GM21447 (cell line): ENCODE results near the gene HERC2.
"Not testable (repeated sequence)": the region's sequence is repeated elsewhere in the genome, so short reads cannot be mapped to it uniquely, and the experiment has no call there.

Experiments
- ATAC-seq: cut with Tn5 transposase; IDR thresholded peaks from one replicate; pipeline ENCODE4 v1.9.1; 2021; ENCODE audit not compliant: unreplicated experiment

The HERC2 gene

DNA sequence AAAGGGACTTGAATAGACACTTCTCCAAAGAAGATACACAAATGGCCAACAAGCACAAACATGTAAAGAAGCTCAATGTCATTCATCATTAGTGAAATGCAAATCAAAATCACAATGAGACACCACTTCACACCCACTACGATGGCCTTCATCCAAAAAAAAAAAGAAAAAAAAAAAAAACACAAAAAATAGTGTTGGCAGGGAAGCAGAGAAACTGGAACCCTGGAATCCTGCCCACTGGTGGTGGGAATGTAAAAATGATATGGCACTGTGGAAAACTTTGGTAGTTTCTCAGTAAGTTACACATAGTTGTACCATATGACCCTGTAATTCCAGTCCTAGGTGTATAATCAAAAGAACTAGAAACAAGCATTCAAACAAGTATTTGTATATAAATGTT is 94.7 kb downstream of the HERC2 start:
- not testable (repeated sequence) for ATAC-seq

DNA sequence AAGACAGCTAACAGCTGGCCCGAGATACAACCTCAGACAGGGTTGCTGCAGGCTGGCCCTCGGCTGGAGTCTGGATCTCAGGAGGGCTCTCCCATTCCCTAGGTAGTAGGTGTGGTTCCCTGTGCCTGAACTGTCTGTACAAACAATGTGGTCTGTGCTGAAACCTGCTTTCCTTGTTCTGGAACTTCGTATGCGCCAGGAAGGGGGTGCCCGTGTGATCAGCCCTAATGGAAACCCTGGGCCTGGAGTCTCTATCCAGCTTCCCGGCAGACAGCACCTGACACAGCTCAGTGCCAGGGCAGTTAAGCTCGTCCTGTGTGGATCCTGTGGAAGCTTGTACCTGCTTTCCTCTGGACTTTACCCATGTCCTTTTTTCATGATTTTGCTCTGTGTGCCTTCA is 99.4 kb downstream of the HERC2 start:
- not testable (repeated sequence) for ATAC-seq

DNA sequence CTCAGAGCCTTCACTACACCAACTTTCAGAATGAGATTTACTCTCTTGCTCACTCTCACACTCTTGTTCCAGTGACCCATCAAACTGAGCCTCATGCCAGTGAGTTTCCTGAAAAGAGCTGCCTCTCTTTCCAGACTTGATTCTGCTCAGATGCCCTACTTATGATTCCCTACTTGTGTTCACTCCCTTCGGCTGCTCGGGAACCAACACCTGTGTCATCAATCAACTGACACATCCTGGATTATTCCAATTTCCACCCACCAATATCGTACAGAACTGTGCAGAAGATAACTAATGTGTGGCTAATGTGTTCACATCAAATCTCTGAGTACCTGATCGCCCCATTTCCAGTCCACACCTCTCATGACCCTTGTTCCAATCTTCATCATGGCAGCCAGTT is 100.3 kb downstream of the HERC2 start:
- not testable (repeated sequence) for ATAC-seq

DNA sequence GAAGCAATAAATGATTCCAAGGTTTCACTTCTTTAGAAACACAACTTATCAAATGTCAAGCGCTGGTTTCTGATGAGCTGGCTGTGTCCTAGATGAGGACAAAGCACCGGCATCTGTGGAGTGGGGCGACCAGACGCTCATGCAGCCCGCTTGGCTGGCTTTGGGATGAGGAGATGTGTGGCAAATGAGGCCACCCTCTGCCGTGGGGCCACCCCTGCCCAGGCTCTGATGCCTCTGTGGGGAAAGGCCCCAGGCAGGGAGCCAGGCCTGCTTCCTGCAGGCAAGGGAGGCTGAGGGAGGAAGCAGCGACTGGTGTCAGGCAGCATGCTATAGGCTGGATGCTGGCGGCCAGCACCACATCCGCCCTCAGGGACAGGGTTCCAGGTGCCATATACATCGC is 102.9 kb downstream of the HERC2 start:
- no peak for ATAC-seq

DNA sequence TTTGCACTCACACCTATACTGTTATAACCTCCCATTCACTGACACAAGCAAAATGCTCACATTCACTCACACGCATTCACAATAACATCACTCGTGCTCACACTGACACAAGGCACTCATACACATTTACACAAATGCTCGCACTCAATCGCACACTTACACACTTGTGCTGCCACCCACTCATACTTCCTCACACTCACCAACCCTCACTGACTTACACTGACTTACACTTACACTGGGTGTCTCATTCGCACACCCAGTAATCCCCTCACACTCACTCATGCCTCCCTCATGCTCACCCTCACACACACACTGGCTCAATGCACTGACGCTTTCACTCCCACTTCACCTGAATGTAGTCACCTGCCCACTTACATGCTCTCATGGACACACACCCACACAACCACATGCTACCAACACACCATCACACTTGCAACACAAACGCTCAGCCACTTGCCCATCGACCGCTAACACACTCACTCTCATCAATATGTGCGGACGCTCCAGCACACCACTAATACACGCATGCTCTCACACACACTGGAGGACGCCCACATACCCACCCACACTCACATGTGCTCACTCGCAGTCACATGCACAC is 104.9 kb downstream of the HERC2 start:
- not testable (repeated sequence) for ATAC-seq

DNA sequence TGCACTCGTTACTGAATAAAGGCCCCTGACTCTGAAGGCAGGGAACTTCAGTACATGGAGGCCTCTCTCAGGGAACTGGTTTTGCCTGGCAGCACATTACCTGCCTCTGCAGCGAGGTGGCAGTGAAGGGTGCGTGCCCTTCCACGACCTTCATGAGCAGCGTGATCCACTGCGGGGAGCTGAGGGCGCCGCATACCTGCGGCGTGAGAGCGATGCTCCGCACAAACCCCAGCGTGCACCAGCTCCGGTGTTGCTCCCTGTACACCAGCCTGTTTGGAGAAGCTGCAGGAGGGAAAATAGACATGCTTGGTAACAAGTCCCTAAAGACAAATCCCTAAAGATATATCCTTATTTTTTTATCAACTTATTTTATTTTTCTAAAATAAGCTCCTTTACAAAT is 106.5 kb downstream of the HERC2 start:
- not testable (repeated sequence) for ATAC-seq

DNA sequence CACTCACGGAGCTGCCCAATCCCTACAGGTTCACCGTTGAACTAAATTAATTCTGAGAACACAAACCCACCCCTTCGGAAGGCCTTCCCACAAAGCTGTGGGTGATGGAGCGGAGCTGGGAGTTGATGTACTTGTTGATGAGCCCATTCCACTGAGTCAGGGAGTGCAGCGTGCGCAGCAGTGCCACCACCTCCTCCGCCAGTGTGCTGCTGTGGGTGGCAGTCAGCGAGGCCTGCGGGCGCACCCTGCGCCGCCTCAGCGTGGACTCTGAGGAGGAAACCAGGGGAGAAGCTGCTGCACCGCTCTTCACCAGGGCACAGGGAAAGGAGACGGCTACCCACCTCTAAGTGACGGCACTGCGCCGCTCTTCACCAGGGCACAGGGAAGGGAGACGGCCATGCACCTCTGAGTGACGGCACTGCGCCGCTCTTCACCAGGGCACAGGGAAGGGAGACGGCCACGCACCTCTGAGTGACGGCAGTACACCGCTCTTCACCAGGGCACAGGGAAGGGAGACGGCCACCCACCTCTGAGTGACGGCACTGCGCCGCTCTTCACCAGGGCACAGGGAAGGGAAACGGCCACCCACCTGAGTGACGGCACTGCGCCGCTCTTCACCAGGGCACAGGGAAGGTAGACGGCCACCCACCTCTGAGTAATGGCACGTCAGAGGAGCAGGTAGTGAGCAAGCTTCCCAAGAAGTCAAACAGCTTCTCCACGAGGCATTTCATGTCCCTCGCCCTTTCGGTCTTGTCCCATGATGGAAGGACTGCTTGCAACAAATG is 107.8 kb downstream of the HERC2 start:
- not testable (repeated sequence) for ATAC-seq

DNA sequence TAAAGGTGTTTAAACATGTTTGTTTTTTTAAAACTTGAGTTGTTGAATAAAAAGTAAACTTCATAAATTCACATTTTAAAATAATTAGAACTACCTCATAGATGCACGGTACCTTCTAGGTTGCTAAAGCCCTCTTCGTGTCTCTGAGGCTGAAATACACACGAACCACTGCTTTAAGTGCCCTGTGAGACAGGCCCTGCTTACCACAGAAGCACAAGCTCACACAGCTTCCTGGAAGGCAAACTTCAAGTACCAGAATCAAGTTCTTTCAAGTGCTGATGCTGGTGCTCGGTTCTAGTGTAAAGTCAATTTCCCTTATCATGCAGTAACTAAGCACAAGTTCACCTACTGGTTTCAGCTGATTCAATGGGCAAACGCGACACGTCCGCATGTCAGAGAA is 108.6 kb downstream of the HERC2 start:
- not testable (repeated sequence) for ATAC-seq

DNA sequence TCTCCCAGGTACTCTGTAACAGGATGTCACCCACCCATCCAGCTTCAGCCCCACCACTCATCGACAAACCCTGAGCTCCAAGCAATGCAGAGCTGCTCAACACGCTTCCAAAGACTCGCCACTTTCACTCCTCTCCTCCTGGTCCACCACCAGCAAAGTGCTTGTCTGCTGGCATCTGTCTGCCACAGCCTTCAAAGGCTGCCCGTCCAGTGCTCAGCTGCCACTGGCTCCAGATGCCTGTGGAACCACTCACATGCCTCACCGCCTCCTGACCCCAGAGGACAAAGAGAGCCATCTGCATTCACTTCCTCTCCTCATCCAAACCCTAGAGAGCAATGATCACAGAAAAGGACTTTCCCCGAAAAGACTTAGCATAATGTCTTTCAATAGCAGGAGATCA is 113.4 kb downstream of the HERC2 start:
- no peak for ATAC-seq

DNA sequence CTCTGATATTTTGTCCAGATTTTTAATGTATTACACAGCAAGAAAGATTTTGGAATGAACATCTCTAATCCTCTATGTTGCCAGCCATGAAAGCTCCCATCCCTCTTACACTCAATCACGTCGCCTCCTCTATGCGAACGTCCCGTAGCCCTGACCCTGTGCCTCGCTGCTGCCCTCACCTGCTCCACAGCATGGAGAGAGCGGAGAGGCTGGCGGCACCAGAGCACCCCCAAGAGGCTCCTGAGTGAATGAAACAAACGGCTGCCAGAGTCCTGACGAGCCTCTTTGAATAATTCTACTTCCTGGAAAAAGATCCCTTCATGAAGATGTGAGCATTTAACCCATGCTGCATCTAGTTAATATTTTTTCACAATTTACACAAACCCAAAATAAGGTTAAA is 116.3 kb downstream of the HERC2 start:
- ATAC-seq: not testable (repeated sequence)

DNA sequence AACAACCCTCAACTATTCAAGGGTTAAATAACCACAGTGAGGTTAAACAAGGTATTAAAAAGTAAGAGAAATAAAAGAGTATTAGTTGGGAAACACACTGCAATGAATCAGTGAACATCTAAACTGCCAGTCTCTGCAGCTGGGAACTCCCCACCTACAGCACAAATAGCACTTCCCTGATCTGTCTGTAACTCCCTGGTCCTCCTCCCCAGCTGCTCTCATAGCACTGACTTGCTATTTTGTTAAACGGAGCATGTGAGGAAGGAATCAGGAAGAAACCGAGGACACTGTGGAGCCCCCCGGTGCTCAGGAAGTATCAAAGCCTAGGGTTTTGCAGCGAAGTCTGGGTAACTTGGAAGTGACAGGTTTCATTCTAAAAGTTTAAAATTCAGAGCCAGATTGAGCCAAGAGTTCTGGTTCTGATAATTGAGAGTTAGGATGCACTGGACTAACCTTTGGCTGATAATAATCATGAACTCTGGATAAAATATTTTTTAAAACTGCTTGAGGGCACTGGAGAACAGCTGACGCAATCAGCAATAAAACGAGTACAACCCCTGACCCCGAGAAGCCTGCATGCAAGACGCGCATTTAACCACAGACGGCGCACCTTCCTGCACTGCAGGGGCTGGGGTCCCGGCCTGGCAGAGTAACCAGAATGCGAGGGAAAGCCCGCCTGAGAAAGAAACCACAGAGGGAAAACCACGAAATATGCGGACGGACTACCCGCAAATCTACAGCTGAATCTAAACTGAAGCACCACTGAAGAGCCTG is 118.7 kb downstream of the HERC2 start:
- not testable (repeated sequence) for ATAC-seq

DNA sequence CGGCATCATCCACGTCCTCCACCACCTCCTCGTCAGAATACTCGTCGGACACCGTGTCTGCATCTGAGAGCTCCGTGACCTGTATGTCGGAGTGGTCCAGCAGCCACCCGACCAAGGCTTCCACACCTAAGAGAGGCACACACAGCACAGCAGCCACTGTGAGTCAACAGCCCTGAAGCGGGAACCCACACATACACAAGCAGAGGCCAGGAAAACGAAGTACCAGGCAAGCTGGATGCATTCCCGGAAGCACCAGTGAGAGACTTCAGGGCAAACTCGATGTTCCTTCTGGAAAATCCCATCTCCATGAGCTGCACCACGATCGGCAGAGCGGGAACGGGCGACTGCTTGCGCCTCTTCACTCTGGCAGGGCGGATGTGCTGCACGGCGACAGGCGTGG is 119.9 kb downstream of the HERC2 start:
- ATAC-seq: not testable (repeated sequence)

DNA sequence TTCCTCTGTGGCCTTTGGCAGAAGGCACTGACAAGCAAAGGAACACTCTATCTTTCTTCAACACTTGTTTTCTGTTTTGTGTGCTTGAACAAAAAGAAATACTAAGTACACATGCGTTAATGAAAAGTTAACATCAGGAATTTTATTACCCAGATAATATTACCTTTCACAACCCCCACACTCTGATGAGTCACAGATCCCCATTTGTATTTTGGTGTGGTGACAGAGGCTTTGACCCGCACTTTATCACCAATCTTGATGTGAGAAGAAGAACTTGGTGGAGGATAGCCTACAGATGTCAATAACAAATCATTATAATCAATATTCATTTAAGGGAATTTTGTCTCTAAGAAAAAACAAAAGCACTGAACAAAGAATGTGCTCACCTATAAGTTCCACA is 123.8 kb downstream of the HERC2 start:
- ATAC-seq: not testable (repeated sequence)

DNA sequence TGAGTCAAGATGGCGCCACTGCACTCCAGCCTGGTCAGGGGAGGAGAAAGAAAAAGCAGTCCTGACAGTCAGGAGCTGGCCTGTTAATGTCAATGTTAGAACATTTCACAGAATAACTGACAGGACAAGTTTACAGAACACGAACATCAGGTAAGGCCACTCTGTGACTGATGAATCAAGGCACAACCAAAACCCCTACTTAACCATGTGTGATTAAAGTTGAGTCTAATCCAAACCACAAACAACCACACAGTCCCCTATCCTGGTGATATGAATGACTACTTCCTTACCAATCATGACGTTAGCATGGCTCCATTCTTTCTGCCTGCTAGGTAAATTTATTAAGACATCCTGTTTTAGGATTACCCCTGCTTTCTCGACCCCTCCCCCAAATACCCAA is 124.3 kb downstream of the HERC2 start:
- ATAC-seq: not testable (repeated sequence)

DNA sequence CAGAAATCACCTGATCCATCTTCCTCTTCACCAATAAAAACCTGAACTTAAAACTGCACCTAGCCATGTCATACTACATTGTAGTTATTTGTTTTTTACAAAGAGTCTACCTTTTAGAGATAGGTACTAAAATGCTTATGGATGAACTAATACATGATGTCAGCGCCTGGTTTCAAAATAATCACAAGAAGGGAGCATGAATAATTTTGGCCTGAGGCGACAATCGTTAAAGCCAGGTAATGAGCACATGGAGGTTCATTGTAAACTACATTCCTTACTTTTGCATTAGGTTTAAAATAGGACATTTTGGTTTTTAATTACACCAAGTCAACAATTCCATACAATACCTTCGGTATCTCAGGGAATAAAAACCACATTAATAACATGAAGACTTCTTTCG is 125.4 kb downstream of the HERC2 start:
- ATAC-seq: not testable (repeated sequence)

DNA sequence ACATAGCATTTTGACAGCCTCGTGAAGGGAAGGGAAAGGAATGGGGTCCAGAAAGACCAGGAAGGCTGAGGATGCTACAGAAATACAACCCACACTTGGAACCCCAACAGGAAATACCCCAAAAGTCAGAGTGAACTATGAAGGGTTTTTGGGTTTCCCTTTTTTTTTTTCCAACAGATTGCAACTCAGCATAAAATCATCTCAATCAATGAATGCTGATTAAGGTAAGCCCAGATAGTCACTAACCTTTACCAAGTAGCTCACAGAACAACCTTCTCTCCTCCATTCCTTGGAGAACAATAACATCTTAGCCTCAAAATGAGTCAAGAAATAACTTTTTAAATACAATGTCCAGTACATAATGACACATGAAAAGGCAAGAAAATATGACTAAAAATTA is 129.2 kb downstream of the HERC2 start:
- ATAC-seq: no peak

DNA sequence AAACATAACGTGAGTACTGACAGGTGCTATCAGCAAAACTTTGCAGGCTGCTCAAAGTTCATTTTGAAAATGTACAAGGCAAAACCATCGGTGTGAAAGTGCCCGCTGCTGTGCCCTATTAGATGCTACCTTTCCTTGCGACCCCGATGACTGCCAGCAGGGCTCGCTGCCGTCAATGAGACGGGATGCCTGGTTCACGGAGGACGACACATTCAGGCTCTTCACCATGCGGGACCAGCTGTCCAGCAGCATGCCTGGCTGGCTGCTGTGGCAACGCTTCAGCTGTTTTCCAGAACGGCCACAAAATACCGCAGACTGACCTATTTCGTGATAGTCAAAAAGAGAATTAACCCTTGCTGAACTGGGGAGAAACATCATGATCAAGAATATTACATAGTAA is 130.1 kb downstream of the HERC2 start:
- ATAC-seq: no peak

DNA sequence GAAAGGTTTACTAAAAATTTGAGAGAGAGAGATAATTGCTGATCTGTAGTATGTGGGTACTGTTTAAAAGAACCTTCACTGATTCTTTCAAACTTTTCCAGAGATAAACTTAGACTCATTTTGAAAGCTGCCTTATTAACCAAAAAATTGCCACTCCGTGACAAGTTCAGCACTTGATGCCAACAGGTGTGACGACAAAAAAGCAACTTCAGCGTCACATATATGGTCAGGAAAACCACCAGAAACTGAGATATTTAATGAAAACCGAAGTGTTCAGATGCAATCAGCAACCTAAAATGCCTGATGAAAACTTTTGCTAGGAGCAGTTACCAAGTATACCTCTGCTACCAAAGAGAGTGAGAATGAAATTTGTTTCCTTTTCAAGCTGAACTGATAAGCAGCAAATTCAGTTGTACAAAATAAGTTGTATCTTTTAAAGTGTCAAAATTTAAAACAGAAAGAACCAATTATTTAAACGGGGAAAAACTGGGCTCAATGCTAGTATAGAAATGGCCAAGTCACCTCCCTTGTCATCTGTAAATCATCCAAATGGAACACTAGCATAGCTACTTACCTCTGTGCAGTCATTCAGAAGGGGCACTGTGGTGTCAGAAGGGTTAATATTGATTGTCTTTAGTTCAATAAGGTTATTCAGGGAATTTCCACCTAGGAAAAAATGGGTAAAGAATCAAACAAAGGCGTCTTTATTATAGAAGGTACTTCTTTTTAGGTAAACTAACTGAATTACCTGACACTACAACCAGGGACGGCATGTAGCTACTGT is 131.4 kb downstream of the HERC2 start:
- ATAC-seq: no peak

DNA sequence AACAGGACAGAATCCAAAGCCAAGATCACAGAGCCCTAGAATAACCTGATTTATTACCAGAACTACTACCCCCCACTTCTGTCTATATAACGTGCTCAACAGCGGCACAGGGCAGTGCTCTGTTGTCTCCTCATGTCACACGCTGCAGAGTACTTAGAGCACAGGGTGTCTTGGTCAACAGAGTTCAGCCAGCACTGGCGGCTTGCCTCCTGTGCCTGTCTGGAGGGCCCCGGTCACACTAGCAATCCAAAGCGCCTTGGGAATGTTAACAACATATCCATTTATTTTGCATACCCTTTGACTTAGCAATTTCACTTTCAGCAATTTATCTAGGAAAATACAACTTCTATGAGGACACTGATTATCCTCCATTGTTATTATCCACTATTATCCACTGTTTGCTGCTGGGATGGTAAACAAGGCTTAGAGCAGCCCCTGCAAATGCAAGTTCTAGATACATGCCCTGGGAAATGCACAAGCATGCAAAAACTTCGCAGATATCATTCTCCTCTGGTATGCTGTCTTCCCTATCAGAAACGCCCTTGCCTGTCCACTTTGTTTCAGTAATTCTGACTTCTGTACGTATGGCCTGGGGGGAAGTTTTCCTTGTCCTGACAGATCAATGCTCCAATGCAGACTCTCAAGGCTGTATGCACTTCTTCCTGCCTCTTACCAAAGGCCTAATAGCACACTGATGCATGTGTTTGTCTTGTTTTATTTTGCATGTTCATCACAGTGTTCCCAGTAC is 136.7 kb downstream of the HERC2 start:
- no peak for ATAC-seq

DNA sequence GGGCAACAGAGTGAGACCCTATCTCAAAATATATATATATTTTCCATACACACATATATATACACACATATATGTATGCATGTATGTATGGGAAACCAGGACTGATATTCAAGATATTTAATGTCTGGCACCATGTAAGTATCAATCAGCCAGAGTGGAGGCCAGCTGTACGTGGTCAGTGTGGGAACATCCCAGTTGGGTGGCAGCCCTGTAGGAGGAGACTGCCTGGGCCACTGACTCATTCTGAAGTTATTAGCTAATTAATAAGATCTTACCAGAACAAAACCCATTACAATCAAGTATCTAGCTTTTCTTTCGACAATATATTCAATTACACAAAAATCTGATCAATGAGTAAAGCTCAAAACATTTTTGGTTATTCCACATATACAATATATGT is 137.8 kb downstream of the HERC2 start:
- ATAC-seq: no peak
